MCF 10A (cell line): ENCODE data around the gene MAP7. TPM values are rescaled to one million over a fixed set of nuclear protein-coding genes. Genes with fewer than 3 reads are reported as not detected.

Experiments used
- BruUV-seq: library from RNA; stranded (reverse); fragments of 400-500 nt; replicated peaks from 2 replicates; lab custom pipeline; 2021; lab: Mats Ljungman, UMichigan
- CTCF ChIA-PET: fragments of 300-600 bp; sonication (Branson Sonifier 250); formaldehyde crosslinking; extraction: SDS; loops from one replicate; lab custom pipeline; 2021; ENCODE audit warnings: antibody characterized with exemption, inconsistent platforms; lab: Yijun Ruan, JAX
- POLR2A ChIA-PET: fragments of 300-600, 350-650 bp; sonication (Branson Sonifier 250); formaldehyde crosslinking; extraction: SDS; loops from one replicate; lab custom pipeline; 2020; ENCODE audit warnings: antibody characterized with exemption, inconsistent platforms; lab: Yijun Ruan, JAX
- DNase-seq: peaks from one replicate; pipeline ENCODE4 v3.0.0-alpha.2; 2018; ENCODE audit not compliant: unreplicated experiment
- H3K27ac Mint-ChIP-seq: one replicate; pipeline ENCODE4 v1.8.0; 2022; ENCODE audit warnings: mild to moderate bottlenecking, low read depth, mixed read lengths; ENCODE audit not compliant: unreplicated experiment
- H3K27me3 Mint-ChIP-seq: one replicate; pipeline ENCODE4 v1.8.0; 2022; ENCODE audit warnings: mixed read lengths; ENCODE audit not compliant: insufficient read depth, unreplicated experiment
- H3K36me3 Mint-ChIP-seq: one replicate; pipeline ENCODE4 v1.8.0; 2022; ENCODE audit warnings: mild to moderate bottlenecking, moderate library complexity, mixed read lengths; ENCODE audit not compliant: insufficient read depth, unreplicated experiment
- H3K4me1 Mint-ChIP-seq: one replicate; pipeline ENCODE4 v1.8.0; 2022; ENCODE audit warnings: mixed read lengths; ENCODE audit not compliant: insufficient read depth, unreplicated experiment
- H3K4me3 Mint-ChIP-seq: one replicate; pipeline ENCODE4 v1.8.0; 2022; ENCODE audit warnings: mild to moderate bottlenecking, moderate library complexity, mixed read lengths; ENCODE audit not compliant: unreplicated experiment
- H3K9me3 Mint-ChIP-seq: one replicate; pipeline ENCODE4 v1.8.0; 2022; ENCODE audit warnings: mixed read lengths; ENCODE audit not compliant: unreplicated experiment
- intact Hi-C: fragments of 100-400 bp; cut with micrococcal nuclease; formaldehyde crosslinking; loops from 2 replicates; pipeline ENCODE4 v1.14.1; 2022
- total RNA-seq: library from RNA; stranded (reverse); gene quantifications from 2 replicates; pipeline ENCODE4 v1.2.3, GENCODE V29; 2022
- TF ChIP-seq, protein P1 (sequence below): fragments of 200-600 bp; IDR thresholded peaks from one replicate; pipeline ENCODE4 v1.8.0; 2022; ENCODE audit warnings: antibody characterized with exemption, mild to moderate bottlenecking; ENCODE audit not compliant: unreplicated experiment

The MAP7 gene
- total RNA-seq, 1 experiment from 2014 or later: 17.2 TPM

DNA sequence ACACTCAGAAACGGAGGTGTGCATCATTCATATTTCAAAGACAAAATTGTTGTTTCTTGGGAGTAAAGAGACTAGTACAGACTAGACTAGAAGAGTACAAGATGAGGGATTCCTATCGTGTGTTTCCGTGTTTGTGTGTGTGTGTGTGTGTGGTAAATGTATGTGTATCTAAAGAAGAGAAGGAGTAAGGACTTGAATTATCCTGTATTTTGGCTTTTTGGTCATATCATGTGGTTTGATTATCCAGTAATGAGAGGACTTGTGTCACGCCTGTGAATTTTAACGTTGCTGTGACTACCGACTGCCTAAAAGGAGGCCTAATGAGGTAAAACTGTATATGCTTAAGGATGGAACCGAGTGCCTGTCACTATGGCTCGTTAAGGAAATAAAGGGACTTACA lies 44.4 kb upstream of the MAP7 start:
- Mint-ChIP-seq H3K9me3 (peaks cover 12% of the 10 kb centered on the region), H3K27me3 (no peaks in the 10 kb centered on the region), H3K4me3 (no peak overlapping the region), H3K36me3 (peaks cover 32% of the 10 kb centered on the region), H3K4me1 (peaks cover 20% of the 10 kb centered on the region), H3K27ac (peak overlapping the region; percentile 96)
- BruUV-seq: no TSS peak
- TF ChIP-seq, protein P1, sequence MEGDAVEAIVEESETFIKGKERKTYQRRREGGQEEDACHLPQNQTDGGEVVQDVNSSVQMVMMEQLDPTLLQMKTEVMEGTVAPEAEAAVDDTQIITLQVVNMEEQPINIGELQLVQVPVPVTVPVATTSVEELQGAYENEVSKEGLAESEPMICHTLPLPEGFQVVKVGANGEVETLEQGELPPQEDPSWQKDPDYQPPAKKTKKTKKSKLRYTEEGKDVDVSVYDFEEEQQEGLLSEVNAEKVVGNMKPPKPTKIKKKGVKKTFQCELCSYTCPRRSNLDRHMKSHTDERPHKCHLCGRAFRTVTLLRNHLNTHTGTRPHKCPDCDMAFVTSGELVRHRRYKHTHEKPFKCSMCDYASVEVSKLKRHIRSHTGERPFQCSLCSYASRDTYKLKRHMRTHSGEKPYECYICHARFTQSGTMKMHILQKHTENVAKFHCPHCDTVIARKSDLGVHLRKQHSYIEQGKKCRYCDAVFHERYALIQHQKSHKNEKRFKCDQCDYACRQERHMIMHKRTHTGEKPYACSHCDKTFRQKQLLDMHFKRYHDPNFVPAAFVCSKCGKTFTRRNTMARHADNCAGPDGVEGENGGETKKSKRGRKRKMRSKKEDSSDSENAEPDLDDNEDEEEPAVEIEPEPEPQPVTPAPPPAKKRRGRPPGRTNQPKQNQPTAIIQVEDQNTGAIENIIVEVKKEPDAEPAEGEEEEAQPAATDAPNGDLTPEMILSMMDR: no peak
- DNase-seq: no peak
- CTCF ChIA-PET: interaction anchor here (0.6 to 1.3 kb wide), 2 partner anchors 104 to 198 kb away, joined by 3 to 4 read pairs; partner anchors contain the start of gene MAP3K5
- POLR2A ChIA-PET: interaction anchor here (1.2 to 2.2 kb wide), 3 partner anchors 12 to 197 kb away, joined by 3 to 7 read pairs (median 6); partner anchors contain the start of gene MAP3K5
- intact Hi-C loops: no loop called here

DNA sequence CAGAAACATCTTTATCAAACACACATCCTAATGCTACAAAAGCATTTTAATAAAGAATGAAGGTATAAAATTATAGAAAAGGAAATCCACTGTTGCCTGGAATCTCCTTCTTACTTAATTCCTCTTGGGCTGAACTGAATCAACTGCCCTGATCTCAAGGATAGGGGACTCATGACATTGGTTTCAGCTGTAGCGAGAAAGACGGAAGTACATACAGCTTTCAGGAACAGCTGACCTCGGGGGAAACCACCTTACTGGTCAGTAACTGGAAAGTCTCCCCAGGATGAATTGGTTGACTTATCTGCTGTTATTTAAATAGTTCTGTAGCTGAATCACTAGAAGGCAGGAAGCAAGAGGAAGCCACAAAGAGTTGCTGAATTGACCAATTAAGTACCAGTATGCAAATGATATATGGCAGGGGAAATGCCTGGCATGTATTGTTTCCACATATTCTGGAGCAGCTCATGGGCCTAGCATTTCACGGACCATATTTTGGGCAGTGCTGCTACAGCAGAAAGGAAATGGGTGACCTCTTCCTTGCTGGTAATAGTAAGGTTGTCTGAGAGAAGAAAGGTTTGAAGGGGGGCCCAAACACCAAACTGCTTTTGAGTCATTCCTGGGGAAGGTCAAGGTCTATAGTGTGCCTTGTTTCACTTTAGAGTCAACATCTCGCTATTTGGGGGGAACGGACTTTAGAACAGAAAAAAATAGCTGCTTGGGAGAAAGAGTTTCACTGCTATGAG lies 43.7 kb upstream of the MAP7 start:
- Mint-ChIP-seq H3K4me1 (peaks cover 20% of the 10 kb centered on the region), H3K4me3 (peak overlapping the region; percentile 16), H3K27me3 (no peaks in the 10 kb centered on the region), H3K36me3 (peaks cover 40% of the 10 kb centered on the region), H3K9me3 (peaks cover 12% of the 10 kb centered on the region), H3K27ac (peak overlapping the region; percentile 96)
- DNase-seq: peak; percentile 88
- TF ChIP-seq, protein P1: no peak
- POLR2A ChIA-PET: interaction anchor here (1.2 to 2.2 kb wide), 3 partner anchors 13 to 198 kb away, joined by 3 to 7 read pairs (median 6); partner anchors contain the start of gene MAP3K5
- intact Hi-C loops: no loop called here
- no TSS peak for BruUV-seq
- CTCF ChIA-PET: interaction anchor here (0.5 to 1.3 kb wide), 5 partner anchors 103 to 1407 kb away, joined by 3 to 6 read pairs (median 3); partner anchors contain the start of gene MAP3K5

DNA sequence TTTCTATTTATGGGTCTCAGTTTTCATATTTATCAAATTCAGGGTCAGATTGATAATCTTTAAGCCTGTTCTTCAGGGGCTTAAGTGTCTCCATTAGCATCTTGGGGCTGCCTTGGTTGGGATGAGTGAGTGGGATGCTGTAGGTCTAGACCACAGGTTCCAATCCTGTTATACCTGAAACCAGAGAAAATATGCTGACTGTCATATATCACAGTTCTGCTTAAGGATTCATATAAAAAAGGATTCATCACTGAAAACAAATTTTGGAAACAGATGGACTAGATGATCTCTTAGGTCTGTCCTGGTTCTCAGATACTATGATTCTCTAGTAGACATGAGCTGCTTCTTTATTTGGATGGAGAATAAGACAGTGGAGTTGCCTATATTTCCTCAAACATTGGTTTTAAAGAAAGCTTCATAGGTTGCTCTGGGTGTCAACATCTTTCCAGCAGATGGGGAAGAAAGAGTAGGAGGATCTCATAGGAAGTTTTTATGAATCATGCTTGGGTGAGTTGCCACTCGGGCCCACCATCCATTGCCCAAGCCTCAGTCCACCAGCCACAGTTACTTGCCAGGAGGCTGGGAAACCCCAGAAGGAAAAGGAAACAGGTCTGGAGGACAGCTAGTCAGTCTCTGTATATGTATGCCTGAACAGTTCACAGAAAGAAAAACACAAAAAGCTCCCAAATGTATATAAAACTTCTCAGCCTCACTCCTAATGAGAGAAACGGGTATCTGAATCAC lies 42.9 kb upstream of the MAP7 start:
- peaks cover 20% of the 10 kb centered on the region for H3K4me1 Mint-ChIP-seq

More for the DNA sequence above, 42.9 kb upstream of the MAP7 start:
- H3K36me3 Mint-ChIP-seq: peaks cover 45% of the 10 kb centered on the region
- intact Hi-C loops: no loop called here
- H3K4me3 Mint-ChIP-seq: peak overlapping the region; percentile 16
- DNase-seq: peak; percentile 54
- POLR2A ChIA-PET: interaction anchor here (1.2 to 2.2 kb wide), 2 partner anchors 17 to 199 kb away, joined by 3 to 7 read pairs; partner anchors contain the start of gene MAP3K5
- CTCF ChIA-PET: interaction anchor here (0.8 kb wide), 1 partner anchor 65 kb away, joined by 3 read pairs; no protein-coding TSS in a partner anchor
- TF ChIP-seq, protein P1: no peak
- peak overlapping the region; percentile 96 for H3K27ac Mint-ChIP-seq
- no TSS peak for BruUV-seq
- peaks cover 12% of the 10 kb centered on the region for H3K9me3 Mint-ChIP-seq
- no peaks in the 10 kb centered on the region for H3K27me3 Mint-ChIP-seq
